ENCODE measurements around the gene GLDC.

The GLDC gene

GRCh38 chr9:6590334-6590733 lies 55.2 kb downstream of the GLDC start:
- TF ChIP-seq CTCF (IDR thresholded peaks at IDR 0.05; ENCODE audit: low read depth, low read length) = no peak

GRCh38 chr9:6584881-6585597 lies 60.5 kb downstream of the GLDC start:
- no peak for DNase-seq (ENCODE audit: extremely low read depth, low read depth)
- TF ChIP-seq CTCF (IDR thresholded peaks at IDR 0.05; ENCODE audit: low read depth, low read length) = peak; percentile 38

More at GRCh38 chr9:6590334-6590733, 55.2 kb downstream of the GLDC start:
- no peak for DNase-seq (ENCODE audit: extremely low read depth, low read depth)

- DNase-seq (ENCODE audit: extremely low read depth, low read depth) = no peak
- TF ChIP-seq CTCF (IDR thresholded peaks at IDR 0.05; ENCODE audit: low read depth, low read length) = no peak
Measured at GRCh38 chr9:6581253-6581652, 64.3 kb downstream of the GLDC start.

GRCh38 chr9:6579613-6580012 lies 65.9 kb downstream of the GLDC start:
- no peak for TF ChIP-seq CTCF (IDR thresholded peaks at IDR 0.05; ENCODE audit: low read depth, low read length)
- no peak for DNase-seq (ENCODE audit: extremely low read depth, low read depth)

- no peak for TF ChIP-seq CTCF (IDR thresholded peaks at IDR 0.05; ENCODE audit: low read depth, low read length)
- no peak for DNase-seq (ENCODE audit: extremely low read depth, low read depth)
Measured at GRCh38 chr9:6576987-6577386, 68.5 kb downstream of the GLDC start.

- TF ChIP-seq CTCF (IDR thresholded peaks at IDR 0.05; ENCODE audit: low read depth, low read length) = no peak
- DNase-seq (ENCODE audit: extremely low read depth, low read depth) = no peak
Measured at GRCh38 chr9:6575324-6576034, 70.0 kb downstream of the GLDC start.

GRCh38 chr9:6567140-6567591 lies 78.4 kb downstream of the GLDC start:
- DNase-seq (ENCODE audit: extremely low read depth, low read depth) = peak; percentile 61
- TF ChIP-seq CTCF (IDR thresholded peaks at IDR 0.05; ENCODE audit: low read depth, low read length) = no peak

All from AG09319 (cell line).